OCI-M1 (cell line): ENCODE data around the gene SLC25A28.
"Not testable (repeated sequence)": the region's sequence is repeated elsewhere in the genome, so short reads cannot be mapped to it uniquely, and the experiment has no call there.

ENCODE experiments used
- DNase-seq: peaks from one replicate; lab custom pipeline; 2025; lab: John Stamatoyannopoulos, UW

Gene SLC25A28

GRCh38 chr10:99628923-99629624 is 8.8 kb upstream of the SLC25A28 start:
- no peak for DNase-seq

- not testable (repeated sequence) for DNase-seq
These were observed 4.9 kb upstream of the SLC25A28 start for GRCh38 chr10:99625124-99625523.

GRCh38 chr10:99623919-99624318 is 3.7 kb upstream of the SLC25A28 start:
- DNase-seq, result no peak

- no peak for DNase-seq
These were observed 1.4 kb upstream of the SLC25A28 start for GRCh38 chr10:99621454-99622251.

GRCh38 chr10:99620711-99621453 is 643 bp upstream of the SLC25A28 start:
- peak; percentile 97 for DNase-seq

GRCh38 chr10:99619090-99619800 is 994 bp downstream of the SLC25A28 start:
- peak; percentile 75 for DNase-seq

- DNase-seq, result no peak
These were observed 2.5 kb downstream of the SLC25A28 start for GRCh38 chr10:99617696-99618095.

GRCh38 chr10:99615426-99615825 is 4.8 kb downstream of the SLC25A28 start:
- no peak for DNase-seq

GRCh38 chr10:99612167-99612831 is 7.9 kb downstream of the SLC25A28 start:
- DNase-seq, result peak; percentile 78

GRCh38 chr10:99611326-99611725 is 8.9 kb downstream of the SLC25A28 start:
- DNase-seq, result no peak

GRCh38 chr10:99610221-99610620 is 10.0 kb downstream of the SLC25A28 start:
- DNase-seq, result no peak

- DNase-seq, result no peak
These were observed 11.1 kb downstream of the SLC25A28 start for GRCh38 chr10:99609186-99609585.

GRCh38 chr10:99605351-99605750 is 14.9 kb downstream of the SLC25A28 start:
- DNase-seq, result no peak

GRCh38 chr10:99604862-99605261 is 15.4 kb downstream of the SLC25A28 start:
- no peak for DNase-seq

GRCh38 chr10:99598781-99599509 is 21.3 kb downstream of the SLC25A28 start:
- DNase-seq, result no peak

- no peak for DNase-seq
These were observed 22.2 kb downstream of the SLC25A28 start for GRCh38 chr10:99598011-99598410.

GRCh38 chr10:99596708-99597107 is 23.5 kb downstream of the SLC25A28 start:
- not testable (repeated sequence) for DNase-seq

GRCh38 chr10:99595770-99596465 is 24.3 kb downstream of the SLC25A28 start:
- no peak for DNase-seq

GRCh38 chr10:99595236-99595635 is 25.0 kb downstream of the SLC25A28 start:
- no peak for DNase-seq

GRCh38 chr10:99593312-99593711 is 26.9 kb downstream of the SLC25A28 start:
- DNase-seq, result no peak
